CD4-positive, alpha-beta memory T cell (primary cell): Measurements from ENCODE around the gene ACAD10. TPM values are rescaled to one million over a fixed set of nuclear protein-coding genes. Genes with fewer than 3 reads are reported as not detected.
"Not testable (repeated sequence)": the region's sequence is repeated elsewhere in the genome, so short reads cannot be mapped to it uniquely, and the experiment has no call there.

Experiments
- CTCF ChIA-PET: fragments of 350-600 bp; sonication (Branson Sonifier 250); formaldehyde crosslinking; loops from one replicate; lab custom pipeline; 2021; ENCODE audit warnings: inconsistent platforms; ENCODE audit not compliant: partially characterized antibody; lab: Charles Lee
- POLR2A ChIA-PET: fragments of 350-600 bp; sonication (Branson Sonifier 250); formaldehyde crosslinking; loops from one replicate; lab custom pipeline; 2021; ENCODE audit not compliant: partially characterized antibody; lab: Charles Lee
- DNase-seq, 5 donors: peaks; one replicate each; pipeline versions ENCODE4 v3.0.0 to v3.0.0-alpha.2; 2020 to 2022; ENCODE audit warnings: mixed read lengths in 1 of 5
- H3K27ac ChIP-seq: one replicate; pipeline ENCODE4 v1.7.0; 2013; ENCODE audit warnings: low read depth, low read length
- H3K27me3 ChIP-seq: 2 replicates; pipeline ENCODE4 v1.7.0; 2013; ENCODE audit warnings: mild to moderate bottlenecking, low read length, moderate library complexity; ENCODE audit not compliant: insufficient read depth
- H3K36me3 ChIP-seq: 2 replicates; pipeline ENCODE4 v1.7.0; 2013; ENCODE audit warnings: mild to moderate bottlenecking, low read length, moderate library complexity; ENCODE audit not compliant: insufficient read depth
- H3K4me1 ChIP-seq: 2 replicates; pipeline ENCODE4 v1.7.0; 2013; ENCODE audit warnings: mild to moderate bottlenecking, low read length, moderate library complexity; ENCODE audit not compliant: insufficient read depth
- H3K4me3 ChIP-seq, 2 donors: one replicate each; pipeline ENCODE4 v1.7.0; 2013; ENCODE audit warnings: low read length in 2 of 2, mild to moderate bottlenecking in 1 of 2
- H3K9me3 ChIP-seq, 2 donors: one replicate each; pipeline ENCODE4 v1.7.0; 2013; ENCODE audit warnings: low read length in 2 of 2, control low read depth in 1 of 2; ENCODE audit not compliant: control insufficient read depth in 1 of 2
- H3K27ac Mint-ChIP-seq, 7 donors: one replicate each; pipeline ENCODE4 v1.8.0; 2020 to 2021; ENCODE audit warnings: mixed read lengths in 7 of 7, mild to moderate bottlenecking in 6 of 7, inconsistent platforms in 3 of 7, moderate library complexity in 3 of 7
- H3K27me3 Mint-ChIP-seq, 2 donors: one replicate each; pipeline ENCODE4 v1.8.0; 2020 to 2021; ENCODE audit warnings: mixed read lengths in 2 of 2
- H3K36me3 Mint-ChIP-seq, 2 donors: one replicate each; pipeline ENCODE4 v1.8.0; 2020 to 2021; ENCODE audit warnings: mixed read lengths in 2 of 2, inconsistent platforms in 1 of 2, mild to moderate bottlenecking in 1 of 2
- H3K4me1 Mint-ChIP-seq, 4 donors: one replicate each; pipeline ENCODE4 v1.8.0; 2020 to 2021; ENCODE audit warnings: mixed read lengths in 4 of 4, mild to moderate bottlenecking in 1 of 4
- H3K4me3 Mint-ChIP-seq, 8 donors: one replicate each; pipeline ENCODE4 v1.8.0; 2020 to 2021; ENCODE audit warnings: mixed read lengths in 8 of 8, mild to moderate bottlenecking in 7 of 8, moderate library complexity in 6 of 8, inconsistent platforms in 3 of 8
- H3K9me3 Mint-ChIP-seq, 8 donors: one replicate each; pipeline ENCODE4 v1.8.0; 2020 to 2021; ENCODE audit warnings: mixed read lengths in 8 of 8, mild to moderate bottlenecking in 5 of 8, inconsistent platforms in 3 of 8, moderate library complexity in 1 of 8
- intact Hi-C: fragments of 100-400 bp; cut with micrococcal nuclease; formaldehyde crosslinking; loops from one replicate; pipeline ENCODE4 v1.15.1; 2023
- polyA plus RNA-seq, 2 donors: library from polyadenylated mRNA; unstranded; fragments of 300-500 nt; fragmentation: Illumina TruSeq; gene quantifications; one replicate each; pipeline ENCODE4 v1.2.3, GENCODE V29; 2021
- total RNA-seq, 2 experiments: library from RNA; stranded (reverse); gene quantifications; one replicate each; pipeline ENCODE4 v1.2.3, GENCODE V29; 2021

The ACAD10 gene
- total and polyA plus RNA-seq, 4 experiments from 2014 or later, result 13.4 to 58.3 (median 33.4) TPM

GRCh38 chr12:111728795-111729194 is 42.9 kb downstream of the ACAD10 start:
- no peak for DNase-seq
- Histone ChIP-seq H3K27me3 (no peaks in the 10 kb centered on the region), H3K27ac (no peak overlapping the region), H3K36me3 (no peaks in the 10 kb centered on the region), H3K9me3 (no peaks in the 10 kb centered on the region), H3K4me1 (no peaks in the 10 kb centered on the region), H3K4me3 (no peak overlapping the region)
- peaks cover 36 to 51% of the 10 kb centered on the region in 2 donors for H3K36me3 Mint-ChIP-seq
- no peaks in the 10 kb centered on the region for H3K9me3 Mint-ChIP-seq
- ChIA-PET CTCF (no interaction called here), POLR2A (no interaction called here)
- intact Hi-C loops, result no loop called here
- H3K27ac Mint-ChIP-seq, result no peak overlapping the region
- no peaks in the 10 kb centered on the region for H3K27me3 Mint-ChIP-seq
- H3K4me3 Mint-ChIP-seq, result no peak overlapping the region
- H3K4me1 Mint-ChIP-seq, result peaks cover 0 to 1% (median 0%) of the 10 kb centered on the region in 4 donors

GRCh38 chr12:111730420-111730819 is 44.6 kb downstream of the ACAD10 start:
- H3K36me3 Mint-ChIP-seq, result peaks cover 39 to 51% of the 10 kb centered on the region in 2 donors
- CTCF ChIA-PET, result no interaction called here

DNA sequence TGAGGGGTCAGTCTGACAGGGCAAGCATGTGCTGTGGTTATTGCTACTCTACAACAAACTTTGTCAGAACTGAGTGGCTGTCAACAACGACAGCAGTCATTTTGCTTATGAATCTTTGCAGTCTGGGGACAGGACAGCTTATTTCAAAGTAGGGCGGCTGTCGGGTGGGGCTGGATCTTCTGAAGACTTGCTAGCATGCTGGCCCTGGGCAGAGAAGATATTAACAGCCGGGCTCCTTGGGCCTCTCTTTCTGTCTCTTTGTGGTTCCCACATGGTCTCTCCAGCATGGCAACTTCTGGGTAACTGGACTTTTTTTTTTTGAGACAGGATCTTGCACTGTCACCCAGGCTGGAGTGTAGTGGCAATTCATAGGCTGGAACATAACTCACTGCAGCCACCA is 46.9 kb downstream of the ACAD10 start:
- intact Hi-C loops, result no loop called here
- ChIA-PET POLR2A (no interaction called here), CTCF (no interaction called here)
- Mint-ChIP-seq H3K4me1 (peaks cover 0 to 1% (median 0%) of the 10 kb centered on the region in 4 donors), H3K27ac (peak overlapping the region in 1 of 7 donors; percentile 2), H3K36me3 (peaks cover 49 to 56% of the 10 kb centered on the region in 2 donors), H3K27me3 (no peaks in the 10 kb centered on the region), H3K9me3 (no peaks in the 10 kb centered on the region), H3K4me3 (no peak overlapping the region)
- DNase-seq, result no peak
- H3K4me1 ChIP-seq, result no peaks in the 10 kb centered on the region
- H3K36me3 ChIP-seq, result peaks cover 6% of the 10 kb centered on the region
- H3K27me3 ChIP-seq, result no peaks in the 10 kb centered on the region
- H3K27ac ChIP-seq, result no peak overlapping the region
- no peaks in the 10 kb centered on the region for H3K9me3 ChIP-seq
- no peak overlapping the region for H3K4me3 ChIP-seq

More at GRCh38 chr12:111730420-111730819, 44.6 kb downstream of the ACAD10 start:
- no peak overlapping the region for H3K27ac ChIP-seq
- Mint-ChIP-seq H3K27me3 (no peaks in the 10 kb centered on the region), H3K4me3 (no peak overlapping the region), H3K4me1 (peaks cover 0 to 1% (median 0%) of the 10 kb centered on the region in 4 donors), H3K27ac (no peak overlapping the region), H3K9me3 (no peaks in the 10 kb centered on the region)
- POLR2A ChIA-PET, result no interaction called here
- H3K36me3 ChIP-seq, result no peaks in the 10 kb centered on the region
- no peak overlapping the region for H3K4me3 ChIP-seq
- no peak for DNase-seq
- intact Hi-C loops, result no loop called here
- H3K4me1 ChIP-seq, result no peaks in the 10 kb centered on the region
- H3K9me3 ChIP-seq, result no peaks in the 10 kb centered on the region
- no peaks in the 10 kb centered on the region for H3K27me3 ChIP-seq

DNA sequence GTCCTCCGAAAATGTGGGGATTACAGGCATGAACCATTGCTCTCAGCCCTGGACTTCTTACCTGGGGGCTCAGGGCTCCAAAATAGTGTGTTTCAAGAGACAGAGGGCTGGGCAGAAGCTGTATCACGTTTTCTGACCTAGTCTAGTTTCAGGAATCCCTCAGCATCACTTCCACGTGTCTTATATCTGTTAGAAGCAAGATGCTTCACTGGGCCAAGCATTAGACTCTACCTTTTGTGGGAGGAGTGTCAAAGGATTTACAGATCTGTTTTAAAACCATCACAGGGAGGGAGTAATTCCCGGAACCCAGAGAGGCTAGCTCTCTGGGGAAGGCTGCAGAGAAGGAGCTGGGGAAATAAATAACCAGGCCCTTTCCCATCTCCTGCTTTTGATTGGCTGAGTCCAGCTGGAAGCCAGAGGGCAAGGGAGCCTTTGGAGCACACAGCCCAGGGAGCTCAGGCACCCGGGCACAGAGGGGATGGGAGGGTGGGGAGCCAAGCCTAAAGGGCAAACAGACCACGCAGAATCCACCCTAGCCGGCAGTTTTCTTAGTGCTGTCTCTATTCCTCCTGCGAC is 47.6 kb downstream of the ACAD10 start:
- Mint-ChIP-seq H3K27ac (no peak overlapping the region), H3K4me1 (peaks cover 0 to 1% (median 0%) of the 10 kb centered on the region in 4 donors), H3K9me3 (no peaks in the 10 kb centered on the region), H3K36me3 (peaks cover 46 to 50% of the 10 kb centered on the region in 2 donors), H3K4me3 (no peak overlapping the region), H3K27me3 (no peaks in the 10 kb centered on the region)
- ChIA-PET CTCF (no interaction called here), POLR2A (no interaction called here)
- H3K27ac ChIP-seq, result no peak overlapping the region
- no peaks in the 10 kb centered on the region for H3K9me3 ChIP-seq
- H3K27me3 ChIP-seq, result no peaks in the 10 kb centered on the region
- H3K36me3 ChIP-seq, result peaks cover 6% of the 10 kb centered on the region
- H3K4me3 ChIP-seq, result no peak overlapping the region
- no peaks in the 10 kb centered on the region for H3K4me1 ChIP-seq
- intact Hi-C loops, result no loop called here
- no peak for DNase-seq

- POLR2A ChIA-PET, H3K27me3 ChIP-seq, H3K9me3 Mint-ChIP-seq, H3K4me3 ChIP-seq, H3K4me3 Mint-ChIP-seq, H3K9me3 ChIP-seq, DNase-seq, H3K27me3 Mint-ChIP-seq, H3K27ac ChIP-seq, H3K4me1 ChIP-seq, CTCF ChIA-PET, intact Hi-C loops, H3K4me1 Mint-ChIP-seq: not testable (repeated sequence)
- H3K36me3 ChIP-seq, result peaks cover 11% of the 10 kb centered on the region
- peaks cover 16 to 31% of the 10 kb centered on the region in 2 donors for H3K36me3 Mint-ChIP-seq
- peak overlapping the region in 1 of 7 donors; percentile 30 for H3K27ac Mint-ChIP-seq
Measured at GRCh38 chr12:111739524-111739923, 53.7 kb downstream of the ACAD10 start.

GRCh38 chr12:111741235-111741812 is 55.5 kb downstream of the ACAD10 start:
- ChIA-PET POLR2A (interaction anchor here (1.0 kb wide), 1 partner anchor 101 kb away, joined by 3 read pairs; the partner anchor contains the start of gene MAPKAPK5), CTCF (no interaction called here)
- no peaks in the 10 kb centered on the region for H3K4me1 ChIP-seq
- no peak overlapping the region for H3K4me3 Mint-ChIP-seq
- no peaks in the 10 kb centered on the region for H3K9me3 Mint-ChIP-seq
- H3K36me3 Mint-ChIP-seq, result peaks cover 27 to 43% of the 10 kb centered on the region in 2 donors
- H3K27ac ChIP-seq, result no peak overlapping the region
- no peaks in the 10 kb centered on the region for H3K27me3 ChIP-seq
- H3K4me3 ChIP-seq, result no peak overlapping the region
- H3K27me3 Mint-ChIP-seq, result no peaks in the 10 kb centered on the region
- no peaks in the 10 kb centered on the region for H3K9me3 ChIP-seq
- DNase-seq, result no peak
- peaks cover 19% of the 10 kb centered on the region for H3K36me3 ChIP-seq
- H3K4me1 Mint-ChIP-seq, result no peaks in the 10 kb centered on the region
- H3K27ac Mint-ChIP-seq, result peak overlapping the region in 4 of 7 donors; percentile 24 to 80 (median 68)
- intact Hi-C loops, result no loop called here

DNA sequence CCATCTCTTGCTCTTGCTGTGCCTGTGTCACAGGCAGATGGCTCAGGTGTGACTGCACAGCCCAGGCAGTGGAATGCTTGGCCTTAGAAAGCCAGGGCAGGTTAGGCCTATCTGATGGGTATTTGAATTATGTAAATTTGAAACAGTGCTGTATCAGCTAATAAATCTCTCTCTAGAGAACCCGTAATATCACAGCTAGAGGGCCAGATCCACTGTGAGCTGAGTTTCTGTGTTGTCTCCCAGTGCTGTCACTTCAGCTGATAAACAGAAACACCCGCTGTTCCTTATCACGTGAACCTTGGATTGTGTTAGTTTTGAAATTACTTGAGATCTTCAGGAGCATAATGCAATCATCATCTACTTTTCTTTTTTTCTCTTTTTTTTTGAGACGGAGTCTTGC is 59.4 kb downstream of the ACAD10 start:
- Mint-ChIP-seq H3K27me3 (no peaks in the 10 kb centered on the region), H3K4me3 (no peak overlapping the region), H3K36me3 (peaks cover 29 to 43% of the 10 kb centered on the region in 2 donors), H3K27ac (no peak overlapping the region), H3K9me3 (no peaks in the 10 kb centered on the region), H3K4me1 (no peaks in the 10 kb centered on the region)
- no peaks in the 10 kb centered on the region for H3K27me3 ChIP-seq
- no peak overlapping the region for H3K27ac ChIP-seq
- ChIA-PET CTCF (interaction anchor here (1.2 to 1.6 kb wide), 2 partner anchors 9 to 68 kb away, joined by 4 to 6 read pairs; no protein-coding TSS in a partner anchor), POLR2A (no interaction called here)
- H3K9me3 ChIP-seq, result no peaks in the 10 kb centered on the region
- intact Hi-C loops, result no loop called here
- no peak overlapping the region for H3K4me3 ChIP-seq
- DNase-seq, result no peak
- peaks cover 31% of the 10 kb centered on the region for H3K36me3 ChIP-seq
- no peaks in the 10 kb centered on the region for H3K4me1 ChIP-seq
